HG02678 (cell line): ENCODE results near the gene EFCAB9.
A peak's percentile ranks its signal among the peaks of the same experiment; 100 is the strongest.
"Not testable (repeated sequence)": the region's sequence is repeated elsewhere in the genome, so short reads cannot be mapped to it uniquely, and the experiment has no call there.

Source experiments
- ATAC-seq: cut with Tn5 transposase; IDR thresholded peaks from one replicate; pipeline ENCODE4 v1.9.1; 2021; ENCODE audit warnings: mild to moderate bottlenecking, moderate library complexity; ENCODE audit not compliant: unreplicated experiment

EFCAB9 gene

DNA sequence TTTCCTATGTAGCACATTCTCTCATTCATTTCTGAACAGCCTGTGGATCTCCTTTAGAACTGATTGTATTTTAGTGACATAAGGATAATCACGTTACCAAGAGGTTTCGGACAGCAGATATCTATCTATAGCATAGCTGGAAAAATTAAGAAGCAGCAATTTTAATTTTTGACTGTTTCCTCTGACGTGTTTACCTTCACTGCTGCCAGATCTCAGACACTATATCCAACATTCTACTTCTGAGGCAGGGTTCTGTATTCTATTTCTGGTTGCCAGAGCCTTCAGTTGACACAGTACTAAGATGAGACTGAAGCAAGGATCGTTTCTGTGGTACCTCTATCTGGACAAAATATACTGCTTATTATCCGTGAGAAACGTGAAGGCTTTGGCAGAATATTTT is at the start of gene EFCAB9:
TSS of gene EFCAB9 (plus strand) at position 301 of the 400 bp plus-strand sequence. CDS start at position 302, 1 bp downstream.
- ATAC-seq: no peak

DNA sequence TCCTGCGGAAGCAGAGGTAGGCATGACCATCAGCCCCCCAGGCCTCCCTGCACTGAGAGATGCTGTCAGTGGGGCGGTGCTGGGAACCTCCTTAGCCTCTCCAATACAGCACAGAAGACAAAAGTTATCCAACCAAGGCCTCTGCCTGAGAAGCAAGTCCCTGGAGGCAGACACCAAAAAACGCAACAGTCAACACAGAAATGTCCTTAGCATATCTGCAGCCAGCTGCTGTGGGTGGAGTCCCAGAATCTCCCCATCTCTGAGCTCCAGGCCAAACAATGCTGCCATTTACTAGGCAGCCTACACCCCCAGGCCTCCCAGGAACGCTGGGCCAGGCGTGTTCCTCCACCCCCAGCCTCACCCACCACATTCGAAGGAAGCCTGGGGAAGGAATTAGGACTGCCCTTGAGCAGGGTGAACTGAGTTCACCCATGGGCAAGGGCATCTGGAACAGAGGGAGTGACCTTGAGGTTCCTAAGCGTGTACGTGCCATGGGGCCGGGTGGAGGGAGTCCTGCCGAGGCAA is 49.6 kb upstream of the EFCAB9 start:
- ATAC-seq: peak; percentile 67

DNA sequence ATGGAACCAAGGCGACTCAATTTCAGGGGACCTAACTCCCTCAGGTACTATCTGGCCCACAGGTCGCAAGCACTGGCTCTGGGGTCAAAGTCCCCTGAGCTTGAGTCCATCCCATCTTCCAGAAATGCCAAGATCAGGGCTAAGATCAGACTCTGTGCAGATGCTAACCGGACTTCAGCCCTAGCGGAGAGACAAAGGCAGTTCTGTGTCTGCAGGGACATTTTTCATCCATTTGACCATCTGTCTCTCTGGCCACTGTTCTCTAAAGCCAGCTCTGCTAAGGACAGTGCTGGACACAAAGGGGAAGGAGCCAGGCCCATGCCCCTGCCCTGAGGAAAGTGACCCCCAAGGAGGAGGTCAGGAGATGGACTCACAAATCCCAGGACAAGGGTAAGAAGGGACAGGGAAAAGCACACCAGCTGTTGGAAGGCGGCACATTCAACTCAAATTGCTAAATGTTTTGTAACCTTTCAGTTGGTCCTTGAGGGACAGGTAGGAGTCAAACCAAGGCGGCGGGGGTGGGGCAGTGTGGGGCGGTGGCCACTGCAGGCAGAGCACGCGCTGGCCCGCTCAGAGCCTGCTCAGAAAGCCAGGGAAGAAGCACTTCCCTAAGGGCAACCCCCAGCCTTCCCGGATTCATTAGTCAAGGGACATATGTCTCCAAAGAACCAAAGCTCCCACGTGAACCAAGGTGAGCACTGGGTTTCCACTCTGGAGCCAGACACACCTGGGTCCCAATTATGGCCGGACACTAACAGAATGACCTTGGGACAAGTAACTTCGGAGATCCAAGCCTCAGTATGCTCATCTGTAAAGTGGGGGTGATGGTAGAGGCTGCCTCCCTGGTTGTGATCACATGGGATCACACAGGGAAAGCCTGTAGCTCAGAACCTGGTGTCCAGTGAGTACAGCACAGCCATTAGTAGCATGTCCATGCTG is 48.8 kb upstream of the EFCAB9 start:
- no peak for ATAC-seq

- ATAC-seq: no peak
Measured at GRCh38 chr5:172145870-172146747, 47.9 kb upstream of the EFCAB9 start.

GRCh38 chr5:172146748-172147092 is 47.3 kb upstream of the EFCAB9 start:
- no peak for ATAC-seq

DNA sequence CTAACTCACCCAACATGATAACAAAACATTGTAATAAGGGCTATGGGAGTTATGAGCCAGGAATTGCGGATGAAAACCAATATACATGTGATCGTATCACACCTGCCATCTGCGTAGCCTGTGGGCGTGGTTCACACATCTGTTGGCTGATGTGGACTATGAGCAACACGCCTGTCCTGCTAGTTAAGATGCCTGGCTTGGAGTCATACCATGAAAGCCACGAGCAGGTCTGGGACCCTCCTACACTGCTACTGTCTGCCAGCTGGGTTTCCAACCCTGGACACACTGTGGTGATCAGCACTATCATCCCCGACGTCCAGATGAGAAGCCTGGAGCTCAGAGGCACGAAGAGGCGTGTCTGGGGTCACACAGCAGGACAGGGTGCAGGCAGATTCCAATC is 46.1 kb upstream of the EFCAB9 start:
- ATAC-seq: no peak

GRCh38 chr5:172148381-172148780 is 45.6 kb upstream of the EFCAB9 start:
- ATAC-seq: no peak

DNA sequence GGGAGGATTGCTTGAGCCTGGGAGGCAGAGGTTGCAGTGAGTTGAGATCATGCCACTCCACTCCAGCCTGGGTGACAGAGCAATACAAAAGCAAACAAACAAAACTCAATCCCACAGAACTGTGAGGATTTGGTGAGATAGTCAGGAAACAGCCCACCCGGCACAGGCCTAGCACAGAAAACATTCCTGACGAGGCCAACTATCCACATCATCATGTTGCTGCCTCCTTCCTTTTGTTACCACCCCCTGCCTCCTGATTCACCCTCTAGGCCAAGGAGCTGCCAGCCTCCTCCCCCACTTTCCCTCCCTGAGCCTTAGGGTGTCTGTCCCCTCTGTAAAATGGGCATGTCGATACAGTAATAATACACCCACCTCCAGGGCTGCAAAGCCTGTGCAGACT is 44.9 kb upstream of the EFCAB9 start:
- no peak for ATAC-seq

- not testable (repeated sequence) for ATAC-seq
Measured at GRCh38 chr5:172149481-172149880, 44.5 kb upstream of the EFCAB9 start.

DNA sequence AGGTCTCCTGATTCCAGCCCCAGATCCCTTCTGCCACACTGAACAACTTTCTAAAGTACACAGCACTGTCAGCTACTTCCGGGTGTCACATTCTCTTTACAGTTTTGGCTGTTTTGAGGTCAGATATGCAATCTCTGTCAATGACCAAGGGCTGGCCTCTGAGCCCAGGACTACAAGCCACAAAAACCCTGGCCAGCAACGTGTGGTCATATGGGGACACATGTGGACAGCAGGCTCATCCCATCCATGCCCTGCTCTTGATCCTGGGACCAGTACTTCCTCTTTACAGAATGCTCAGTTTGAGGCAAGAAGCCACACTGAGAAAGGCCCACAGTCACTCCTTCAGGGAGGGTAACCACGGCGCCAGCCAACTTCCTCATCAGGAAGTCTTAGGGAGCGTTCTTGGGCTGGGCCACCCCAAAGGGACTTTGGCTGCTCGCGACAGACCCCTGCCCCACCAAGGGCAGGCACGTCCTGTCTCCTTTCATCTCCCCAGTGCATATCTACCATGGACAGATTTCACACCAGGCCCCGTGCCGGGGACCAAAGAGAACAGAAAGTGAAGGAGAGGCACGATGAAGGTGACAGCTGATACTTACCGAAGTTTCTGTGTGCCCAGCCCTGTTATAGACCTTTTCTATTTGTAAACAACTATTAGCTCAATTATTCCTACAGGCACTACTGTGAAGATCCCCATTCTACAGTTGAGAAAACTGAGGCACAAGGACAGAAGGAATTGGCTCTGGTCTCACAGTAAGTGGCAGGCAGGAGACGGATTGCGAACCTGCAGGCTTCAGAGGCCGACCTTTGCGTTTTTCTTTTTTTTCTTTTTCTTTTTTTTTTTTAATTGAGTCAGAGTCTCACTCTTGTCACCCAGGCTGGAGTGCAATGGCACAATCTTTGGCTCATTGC is 43.2 kb upstream of the EFCAB9 start:
- ATAC-seq: peak; percentile 68

DNA sequence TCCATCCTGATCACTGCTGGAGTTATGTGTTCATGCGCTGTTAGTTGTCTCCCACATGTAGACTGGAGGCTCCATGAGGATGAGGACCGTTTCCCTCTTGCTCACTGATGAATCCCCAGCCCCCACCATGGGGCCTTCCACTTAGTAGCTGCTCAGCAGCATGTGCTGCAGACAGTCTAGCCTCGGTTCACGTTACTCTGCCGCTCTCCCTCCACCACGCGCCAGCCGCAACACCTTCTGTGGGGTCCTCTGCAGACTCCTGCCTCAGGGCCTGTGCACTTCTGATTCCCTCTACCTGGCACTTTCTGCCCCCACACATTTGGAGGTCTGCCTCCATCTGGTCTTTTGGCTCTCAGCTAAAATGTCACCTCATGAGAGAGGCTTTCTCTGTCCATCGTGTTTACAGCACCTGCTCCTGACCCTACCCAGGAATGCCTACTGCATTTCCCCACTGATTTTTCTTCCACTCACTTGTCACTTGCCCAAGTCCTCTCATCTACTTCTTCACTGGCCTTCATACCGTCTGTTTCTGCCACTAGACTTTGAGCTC is 42.2 kb upstream of the EFCAB9 start:
- ATAC-seq: no peak

DNA sequence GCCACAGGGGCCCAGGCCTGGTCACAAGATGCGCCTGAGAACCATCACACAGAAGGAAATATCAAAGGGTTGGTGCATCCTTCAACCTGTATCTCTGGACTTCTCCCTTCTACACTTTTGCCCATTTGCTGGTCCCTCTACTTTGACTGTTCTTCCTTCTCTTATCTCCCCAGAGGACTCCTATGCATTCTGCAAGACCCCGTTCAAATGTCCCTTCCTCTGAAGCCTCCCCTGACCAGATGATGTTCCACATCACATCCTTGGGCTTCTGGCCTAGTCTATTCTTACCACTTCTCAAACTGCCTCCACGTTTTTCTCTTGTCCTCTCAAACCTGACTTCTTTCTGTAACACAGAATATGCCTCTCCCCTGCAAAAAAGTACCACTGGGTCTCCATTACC is 40.3 kb upstream of the EFCAB9 start:
- ATAC-seq: no peak

DNA sequence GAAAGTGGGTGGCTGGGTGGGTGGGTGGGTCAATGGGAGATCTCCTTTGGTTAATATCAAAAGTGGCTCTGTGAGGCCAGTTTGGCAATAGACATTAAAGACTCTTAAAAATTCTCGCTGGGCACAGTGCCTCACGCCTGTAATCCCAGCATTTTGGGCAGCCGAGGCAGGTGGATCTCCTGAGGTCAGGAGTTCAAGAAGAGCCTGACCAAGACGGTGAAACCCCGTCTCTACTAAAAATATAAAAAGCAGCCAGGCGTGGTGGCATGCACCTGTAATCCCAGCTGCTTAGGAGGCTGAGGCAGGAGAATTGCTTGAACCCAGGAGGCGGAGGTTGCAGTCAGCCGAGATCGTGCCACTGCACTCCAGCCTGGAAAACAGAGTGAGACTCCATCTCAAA is 38.9 kb upstream of the EFCAB9 start:
- ATAC-seq: not testable (repeated sequence)

DNA sequence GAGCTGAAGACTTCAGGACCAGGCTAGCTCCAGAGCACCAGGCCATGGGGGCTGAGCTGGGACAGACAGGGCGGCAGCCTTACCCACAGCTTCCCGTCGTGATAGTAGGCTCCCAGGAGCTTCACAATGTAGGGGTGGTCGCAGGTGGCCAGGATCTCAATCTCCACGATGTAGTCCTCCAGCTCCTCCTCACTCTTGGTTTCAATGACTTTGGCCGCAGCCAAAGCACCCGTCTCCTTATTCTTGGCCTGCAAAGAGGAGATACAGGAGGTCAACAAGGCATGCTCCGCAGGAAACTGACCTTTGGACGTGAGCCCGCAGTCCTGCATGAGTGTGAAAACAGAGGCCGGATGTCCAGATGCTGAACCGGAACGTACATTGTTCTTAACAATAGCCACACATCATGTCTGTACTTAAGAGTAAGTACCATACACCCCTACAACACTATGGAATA is 37.4 kb upstream of the EFCAB9 start:
- no peak for ATAC-seq

- no peak for ATAC-seq
Measured at GRCh38 chr5:172159016-172159415, 35.0 kb upstream of the EFCAB9 start.

DNA sequence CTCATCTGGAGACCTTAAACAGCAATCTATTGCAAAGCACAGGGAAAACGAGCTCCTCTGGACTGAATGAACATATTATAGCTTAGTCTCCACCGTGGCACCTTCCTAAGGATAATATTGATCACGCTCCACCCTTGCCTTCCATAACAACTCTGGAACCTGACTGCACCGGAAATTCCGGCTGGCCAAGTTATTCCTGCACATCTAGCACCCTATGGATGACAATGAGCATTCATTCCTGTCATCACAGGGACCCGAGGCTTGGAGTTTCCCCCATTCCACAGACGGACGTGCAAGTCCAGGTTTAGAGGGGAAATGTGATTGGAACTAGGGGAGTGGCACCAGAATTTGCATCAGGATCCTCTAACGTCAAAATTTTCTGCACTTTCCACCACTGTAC is 33.5 kb upstream of the EFCAB9 start:
- ATAC-seq: no peak

- no peak for ATAC-seq
Measured at GRCh38 chr5:172162323-172162986, 31.5 kb upstream of the EFCAB9 start.

GRCh38 chr5:172162987-172163343 is 31.0 kb upstream of the EFCAB9 start:
- no peak for ATAC-seq

DNA sequence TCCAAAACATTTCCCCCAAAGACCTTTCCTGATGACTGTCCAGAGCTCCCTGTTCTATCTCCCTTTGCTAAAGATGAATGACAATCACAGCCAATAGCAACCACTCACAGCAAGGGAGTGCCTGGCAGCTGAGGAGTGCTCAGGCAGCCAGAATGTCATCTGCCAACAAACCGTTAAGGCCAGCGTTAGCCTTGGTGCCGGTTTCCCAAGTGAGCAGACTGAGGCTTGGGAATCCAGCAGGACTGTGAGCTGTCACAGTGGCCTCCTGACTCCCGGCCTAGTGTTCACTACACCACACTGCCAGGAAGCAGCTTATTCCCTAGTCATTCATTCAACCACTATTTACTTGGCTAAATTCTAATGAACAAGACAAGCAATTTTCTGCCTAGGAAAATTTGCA is 30.6 kb upstream of the EFCAB9 start:
- no peak for ATAC-seq

GRCh38 chr5:172164769-172165212 is 29.2 kb upstream of the EFCAB9 start:
- ATAC-seq: no peak
